Mesenchymal stem cell (in vitro differentiated cells and primary cell): ENCODE results near the gene C4orf51.

Experiments
- DNase-seq: peaks from one replicate; pipeline ENCODE4 v3.0.0-alpha.2; 2013
- H2AFZ ChIP-seq: one replicate; pipeline ENCODE4 v1.6.1; 2013; ENCODE audit warnings: low read depth, mild to moderate bottlenecking, control low read depth, inconsistent platforms, low read length, moderate library complexity
- H2AK5ac ChIP-seq: 2 replicates; pipeline ENCODE4 v1.6.1; 2013; ENCODE audit warnings: low read length, moderate library complexity, mild to moderate bottlenecking, inconsistent platforms; ENCODE audit not compliant: severe bottlenecking
- H2BK120ac ChIP-seq: one replicate; pipeline ENCODE4 v1.6.1; 2013; ENCODE audit warnings: low read depth, mild to moderate bottlenecking, inconsistent platforms, low read length, moderate library complexity
- H2BK12ac ChIP-seq, 2 experiments: one replicate each; pipeline ENCODE4 v1.6.1; 2013; ENCODE audit warnings: inconsistent platforms in 2 of 2, low read length in 2 of 2, mild to moderate bottlenecking in 2 of 2, moderate library complexity in 2 of 2, control low read depth in 1 of 2
- H2BK15ac ChIP-seq: one replicate; pipeline ENCODE4 v1.6.1; 2013; ENCODE audit warnings: mild to moderate bottlenecking, low read depth, inconsistent platforms; ENCODE audit not compliant: poor library complexity, severe bottlenecking
- H2BK5ac ChIP-seq: 2 replicates; pipeline ENCODE4 v1.6.1; 2013; ENCODE audit warnings: low read depth, mild to moderate bottlenecking, low read length, control low read depth, inconsistent platforms; ENCODE audit not compliant: poor library complexity, severe bottlenecking
- H3K14ac ChIP-seq, 2 experiments: one replicate each; pipeline ENCODE4 v1.6.1; 2013; ENCODE audit warnings: inconsistent platforms in 2 of 2, low read length in 2 of 2, control low read depth in 1 of 2, mild to moderate bottlenecking in 1 of 2, moderate library complexity in 1 of 2
- H3K18ac ChIP-seq, 2 experiments: one replicate each; pipeline ENCODE4 v1.6.1; 2013; ENCODE audit warnings: inconsistent platforms in 2 of 2, low read length in 2 of 2, control low read depth in 1 of 2, low read depth in 1 of 2, mild to moderate bottlenecking in 1 of 2
- H3K23ac ChIP-seq, 2 experiments: one replicate each; pipeline ENCODE4 v1.6.1; 2013; ENCODE audit warnings: inconsistent platforms in 2 of 2, low read length in 2 of 2, mild to moderate bottlenecking in 2 of 2, moderate library complexity in 2 of 2, control low read depth in 1 of 2
- H3K27ac ChIP-seq: 2 replicates; pipeline ENCODE4 v1.5.1; 2013; ENCODE audit warnings: mild to moderate bottlenecking, moderate library complexity, low read length, control low read depth, inconsistent platforms; ENCODE audit not compliant: poor library complexity, severe bottlenecking
- H3K27me3 ChIP-seq, 2 experiments: 2 replicates each; pipeline versions ENCODE4 v1.6.1 to v1.7.0; 2013; ENCODE audit warnings: low read length in 2 of 2, mild to moderate bottlenecking in 2 of 2, moderate library complexity in 2 of 2, control low read depth in 1 of 2, inconsistent platforms in 1 of 2; ENCODE audit not compliant: control insufficient read depth in 1 of 2, insufficient read depth in 1 of 2
- H3K36me3 ChIP-seq, 2 experiments: 2 replicates each; pipeline versions ENCODE4 v1.6.1 to v1.7.0; 2013; ENCODE audit warnings: low read length in 2 of 2, control low read depth in 1 of 2, inconsistent platforms in 1 of 2, low read depth in 1 of 2, mild to moderate bottlenecking in 1 of 2; ENCODE audit not compliant: insufficient read depth in 2 of 2, control insufficient read depth in 1 of 2
- H3K4ac ChIP-seq, 2 experiments: one replicate each; pipeline ENCODE4 v1.6.1; 2013; ENCODE audit warnings: inconsistent platforms in 2 of 2, low read length in 2 of 2, mild to moderate bottlenecking in 2 of 2, moderate library complexity in 2 of 2, control low read depth in 1 of 2, low read depth in 1 of 2
- H3K4me1 ChIP-seq: 2 replicates; pipeline ENCODE4 v1.6.1; 2013; ENCODE audit warnings: low read depth, low read length, control low read depth; ENCODE audit not compliant: control insufficient read depth, insufficient read depth
- H3K4me2 ChIP-seq: 2 replicates; pipeline ENCODE4 v1.6.1; 2013; ENCODE audit warnings: low read length, mild to moderate bottlenecking, inconsistent platforms; ENCODE audit not compliant: poor library complexity, severe bottlenecking
- H3K4me3 ChIP-seq, 2 experiments: 2 replicates each; pipeline versions ENCODE4 v1.5.1 to v1.7.0; 2013; ENCODE audit warnings: low read length in 2 of 2, mild to moderate bottlenecking in 2 of 2, control low read depth in 1 of 2, low read depth in 1 of 2; ENCODE audit not compliant: insufficient read depth in 1 of 2
- H3K79me1 ChIP-seq: replicated peaks from 2 replicates; pipeline ENCODE4 v1.6.1; 2013; ENCODE audit warnings: mild to moderate bottlenecking, control low read depth, low read length, inconsistent platforms; ENCODE audit not compliant: poor library complexity, severe bottlenecking
- H3K9ac ChIP-seq: 2 replicates; pipeline ENCODE4 v1.7.0; 2013; ENCODE audit warnings: mild to moderate bottlenecking, low read length, moderate library complexity
- H3K9me3 ChIP-seq: 2 replicates; pipeline ENCODE4 v1.7.0; 2013; ENCODE audit warnings: mild to moderate bottlenecking, low read length; ENCODE audit not compliant: control insufficient read depth
- H4K8ac ChIP-seq: one replicate; pipeline ENCODE4 v1.6.1; 2013; ENCODE audit warnings: inconsistent platforms, mild to moderate bottlenecking, low read length, moderate library complexity
- H4K91ac ChIP-seq: one replicate; pipeline ENCODE4 v1.6.1; 2013; ENCODE audit warnings: mild to moderate bottlenecking, low read length, inconsistent platforms
- WGBS: methylation state at CpG from one replicate; pipeline ENCODE4 v1.1.7; 2013; ENCODE audit warnings: mixed read lengths; 5-methylcytosine and 5-hydroxymethylcytosine counted together

The C4orf51 gene

GRCh38 chr4:145736241-145736831, 56.4 kb downstream of the C4orf51 start:
- no peak overlapping the region for H3K23ac ChIP-seq
- H3K36me3 ChIP-seq: no peaks in the 10 kb centered on the region
- H2BK120ac ChIP-seq: no peak overlapping the region
- no peak overlapping the region for H3K4me3 ChIP-seq
- DNase-seq: peak; percentile 2
- no peaks in the 10 kb centered on the region for H3K27me3 ChIP-seq
- H3K27ac ChIP-seq: peak overlapping the region; percentile 100
- H2BK5ac ChIP-seq: peak overlapping the region; percentile 63
- no peak overlapping the region for H2AFZ ChIP-seq
- peak overlapping the region; percentile 53 for H4K8ac ChIP-seq
- no peaks in the 10 kb centered on the region for H3K79me1 ChIP-seq
- H4K91ac ChIP-seq: peak overlapping the region; percentile 75
- no peak overlapping the region for H3K4ac ChIP-seq
- no peak overlapping the region for H3K14ac ChIP-seq
- H2AK5ac ChIP-seq: peak overlapping the region; percentile 68
- H2BK15ac ChIP-seq: no peak overlapping the region
- H2BK12ac ChIP-seq: peak overlapping the region in 1 of 2 experiments; percentile 94
- H3K9ac ChIP-seq: peak overlapping the region; percentile 96
- H3K9me3 ChIP-seq: no peaks in the 10 kb centered on the region
- 81% methylated on average over 9 of the region's 9 CpGs for WGBS
- H3K18ac ChIP-seq: peak overlapping the region; percentile 3 to 55
- H3K4me1 ChIP-seq: peaks cover 25% of the 10 kb centered on the region
- no peak overlapping the region for H3K4me2 ChIP-seq

DNA sequence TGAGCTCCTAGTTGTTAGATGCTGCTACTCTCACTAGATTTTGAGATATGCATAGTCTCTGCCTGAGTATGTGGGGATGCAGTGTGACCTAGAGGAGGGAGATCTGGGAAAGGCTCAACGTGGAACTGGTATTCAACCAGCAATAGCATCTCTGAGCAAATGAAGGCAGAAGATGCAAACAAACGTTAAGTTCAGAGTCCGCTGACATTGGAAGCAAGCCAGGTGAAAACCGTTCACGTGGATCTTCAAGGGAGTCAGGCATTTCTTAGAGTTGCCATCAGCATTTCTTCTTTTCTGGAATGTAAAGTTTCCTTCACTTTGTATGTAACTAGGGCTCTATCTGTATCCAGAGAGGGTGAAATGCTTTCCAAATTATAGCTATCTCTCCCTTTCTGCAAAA, 59.9 kb downstream of the C4orf51 start:
- H2BK15ac ChIP-seq: no peak overlapping the region
- H3K4ac ChIP-seq: no peak overlapping the region
- no peak overlapping the region for H3K9ac ChIP-seq
- no peak overlapping the region for H4K8ac ChIP-seq
- H3K4me2 ChIP-seq: no peak overlapping the region
- H2AFZ ChIP-seq: no peak overlapping the region
- WGBS: 77% methylated on average over 5 of the region's 5 CpGs
- no peak overlapping the region for H3K23ac ChIP-seq
- H3K4me1 ChIP-seq: peaks cover 12% of the 10 kb centered on the region
- H3K9me3 ChIP-seq: no peaks in the 10 kb centered on the region
- no peak overlapping the region for H4K91ac ChIP-seq
- peak overlapping the region; percentile 5 for H3K27ac ChIP-seq
- H3K4me3 ChIP-seq: no peak overlapping the region
- H2BK12ac ChIP-seq: no peak overlapping the region
- no peaks in the 10 kb centered on the region for H3K36me3 ChIP-seq
- H3K18ac ChIP-seq: no peak overlapping the region
- no peak for DNase-seq
- H3K27me3 ChIP-seq: no peaks in the 10 kb centered on the region
- no peak overlapping the region for H2AK5ac ChIP-seq
- H3K14ac ChIP-seq: no peak overlapping the region
- H2BK120ac ChIP-seq: no peak overlapping the region
- no peak overlapping the region for H2BK5ac ChIP-seq
- no peaks in the 10 kb centered on the region for H3K79me1 ChIP-seq

GRCh38 chr4:145740806-145741205, 60.9 kb downstream of the C4orf51 start:
- Histone ChIP-seq H3K18ac (no peak overlapping the region), H3K23ac (no peak overlapping the region), H3K79me1 (no peaks in the 10 kb centered on the region), H4K91ac (no peak overlapping the region), H2BK15ac (no peak overlapping the region), H2BK120ac (no peak overlapping the region), H3K4me2 (no peak overlapping the region), H3K9ac (no peak overlapping the region), H2BK12ac (no peak overlapping the region), H3K4me3 (no peak overlapping the region), H3K4ac (no peak overlapping the region), H2BK5ac (no peak overlapping the region), H4K8ac (no peak overlapping the region), H2AFZ (no peak overlapping the region), H2AK5ac (no peak overlapping the region), H3K9me3 (no peaks in the 10 kb centered on the region), H3K27me3 (no peaks in the 10 kb centered on the region), H3K27ac (no peak overlapping the region), H3K36me3 (no peaks in the 10 kb centered on the region), H3K14ac (no peak overlapping the region), H3K4me1 (peaks cover 10% of the 10 kb centered on the region)
- 58% methylated on average over 2 of the region's 2 CpGs for WGBS
- peak; percentile 3 for DNase-seq

DNA sequence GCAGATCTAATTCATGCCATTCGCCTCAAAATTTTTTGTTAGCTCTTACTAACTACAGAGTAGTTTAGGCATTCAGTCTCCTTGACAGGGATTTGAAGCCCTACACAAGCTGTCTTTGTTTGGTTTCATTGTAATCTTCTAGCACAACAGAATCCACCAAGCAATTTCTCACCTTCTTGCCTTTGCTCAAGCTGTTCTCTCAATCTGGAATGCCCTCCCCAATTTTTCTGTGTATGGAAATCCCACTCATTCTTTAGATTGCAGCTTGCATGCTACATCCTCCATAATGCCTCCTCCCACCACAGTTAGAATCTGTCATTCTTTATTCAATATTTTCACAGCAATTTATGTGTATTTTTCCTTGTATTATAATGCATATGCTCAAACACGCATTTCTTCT, 63.7 kb downstream of the C4orf51 start:
- Histone ChIP-seq H3K4me3 (no peak overlapping the region), H3K23ac (no peak overlapping the region), H2BK5ac (no peak overlapping the region), H3K18ac (no peak overlapping the region), H2BK12ac (no peak overlapping the region), H2AFZ (no peak overlapping the region), H3K36me3 (no peaks in the 10 kb centered on the region), H3K4me2 (no peak overlapping the region), H2BK15ac (no peak overlapping the region), H4K8ac (no peak overlapping the region), H3K79me1 (no peaks in the 10 kb centered on the region), H3K14ac (no peak overlapping the region), H2BK120ac (no peak overlapping the region), H4K91ac (no peak overlapping the region), H3K4me1 (peaks cover 4% of the 10 kb centered on the region), H3K27me3 (no peaks in the 10 kb centered on the region), H3K27ac (no peak overlapping the region), H3K9me3 (no peaks in the 10 kb centered on the region), H3K4ac (no peak overlapping the region), H3K9ac (no peak overlapping the region), H2AK5ac (no peak overlapping the region)
- no peak for DNase-seq
- 94% methylated on average over 1 of the region's 2 CpGs for WGBS
